ENCODE measurements around the gene THEMIS. TPM values are rescaled to one million over a fixed set of nuclear protein-coding genes. Genes with fewer than 3 reads are reported as not detected.

THEMIS gene
- total RNA-seq, 2 donors from 2014 or later, result 3.8 to 44.2 TPM

GRCh38 chr6:127866766-127867165 is 34.1 kb downstream of the THEMIS start:
- Mint-ChIP-seq H3K4me1 (ENCODE audit: low read depth in 2 of 2) (peaks cover 0 to 10% of the 10 kb centered on the region in 2 donors), H3K27me3 (peaks cover 0 to 4% of the 10 kb centered on the region in 2 donors), H3K4me3 (no peak overlapping the region), H3K9me3 (no peaks in the 10 kb centered on the region), H3K36me3 (peaks cover 5% of the 10 kb centered on the region), H3K27ac (no peak overlapping the region)
- ATAC-seq (no peak), DNase-seq (ENCODE audit: low spot score) (no peak)

GRCh38 chr6:127865108-127865507 is 35.8 kb downstream of the THEMIS start:
- Mint-ChIP-seq H3K27ac (no peak overlapping the region), H3K9me3 (no peaks in the 10 kb centered on the region), H3K4me3 (no peak overlapping the region), H3K36me3 (no peaks in the 10 kb centered on the region), H3K4me1 (ENCODE audit: low read depth in 2 of 2) (peaks cover 0 to 1% of the 10 kb centered on the region in 2 donors), H3K27me3 (peaks cover 0 to 2% of the 10 kb centered on the region in 2 donors)
- DNase-seq (ENCODE audit: low spot score), result no peak
- ATAC-seq, result no peak

- Mint-ChIP-seq H3K27me3 (no peaks in the 10 kb centered on the region), H3K4me1 (ENCODE audit: low read depth in 2 of 2) (no peaks in the 10 kb centered on the region), H3K9me3 (no peaks in the 10 kb centered on the region), H3K27ac (peak overlapping the region in 1 of 2 donors; percentile 19), H3K36me3 (no peaks in the 10 kb centered on the region), H3K4me3 (no peak overlapping the region)
- no peak for DNase-seq (ENCODE audit: low spot score)
- ATAC-seq, result no peak
Observed at GRCh38 chr6:127864701-127865100, 36.2 kb downstream of the THEMIS start.

- Mint-ChIP-seq H3K36me3 (no peaks in the 10 kb centered on the region), H3K4me1 (ENCODE audit: low read depth in 2 of 2) (peaks cover 5 to 17% of the 10 kb centered on the region in 2 donors), H3K4me3 (no peak overlapping the region), H3K27me3 (no peaks in the 10 kb centered on the region), H3K27ac (no peak overlapping the region), H3K9me3 (no peaks in the 10 kb centered on the region)
- DNase-seq (ENCODE audit: low spot score), result no peak
- no peak for ATAC-seq
Observed at GRCh38 chr6:127860723-127861122, 40.1 kb downstream of the THEMIS start.

- Mint-ChIP-seq H3K27ac (no peak overlapping the region), H3K36me3 (no peaks in the 10 kb centered on the region), H3K9me3 (no peaks in the 10 kb centered on the region), H3K4me1 (ENCODE audit: low read depth in 2 of 2) (peaks cover 5 to 17% of the 10 kb centered on the region in 2 donors), H3K27me3 (no peaks in the 10 kb centered on the region), H3K4me3 (no peak overlapping the region)
- no peak for ATAC-seq
- DNase-seq (ENCODE audit: low spot score), result no peak
Observed at GRCh38 chr6:127859956-127860355, 40.9 kb downstream of the THEMIS start.

GRCh38 chr6:127858727-127859391 is 42.0 kb downstream of the THEMIS start:
- H3K4me1 Mint-ChIP-seq (ENCODE audit: low read depth in 2 of 2), result peaks cover 5 to 17% of the 10 kb centered on the region in 2 donors
- H3K27ac Mint-ChIP-seq, result peak overlapping the region in 1 of 2 donors; percentile 6
- DNase-seq (ENCODE audit: low spot score), result no peak
- H3K4me3 Mint-ChIP-seq, result no peak overlapping the region
- H3K27me3 Mint-ChIP-seq, result no peaks in the 10 kb centered on the region
- H3K9me3 Mint-ChIP-seq, result no peaks in the 10 kb centered on the region
- no peaks in the 10 kb centered on the region for H3K36me3 Mint-ChIP-seq
- ATAC-seq, result no peak

- Mint-ChIP-seq H3K27me3 (no peaks in the 10 kb centered on the region), H3K9me3 (no peaks in the 10 kb centered on the region), H3K4me1 (ENCODE audit: low read depth in 2 of 2) (peaks cover 5 to 17% of the 10 kb centered on the region in 2 donors), H3K36me3 (no peaks in the 10 kb centered on the region), H3K27ac (peak overlapping the region; percentile 3 to 27), H3K4me3 (peak overlapping the region; percentile 3)
- no peak for DNase-seq (ENCODE audit: low spot score)
- no peak for ATAC-seq
Observed at GRCh38 chr6:127857051-127857637, 43.7 kb downstream of the THEMIS start.

GRCh38 chr6:127855542-127856159 is 45.2 kb downstream of the THEMIS start:
- DNase-seq (ENCODE audit: low spot score), result no peak
- peaks cover 5 to 17% of the 10 kb centered on the region in 2 donors for H3K4me1 Mint-ChIP-seq (ENCODE audit: low read depth in 2 of 2)
- no peaks in the 10 kb centered on the region for H3K27me3 Mint-ChIP-seq
- no peak overlapping the region for H3K4me3 Mint-ChIP-seq
- ATAC-seq, result no peak
- no peaks in the 10 kb centered on the region for H3K36me3 Mint-ChIP-seq
- H3K9me3 Mint-ChIP-seq, result no peaks in the 10 kb centered on the region
- H3K27ac Mint-ChIP-seq, result peak overlapping the region; percentile 8 to 27

- H3K9me3 Mint-ChIP-seq, result no peaks in the 10 kb centered on the region
- ATAC-seq (no peak), DNase-seq (ENCODE audit: low spot score) (no peak)
- no peak overlapping the region for H3K27ac Mint-ChIP-seq
- H3K27me3 Mint-ChIP-seq, result peaks cover 0 to 3% of the 10 kb centered on the region in 2 donors
- H3K36me3 Mint-ChIP-seq, result no peaks in the 10 kb centered on the region
- H3K4me1 Mint-ChIP-seq (ENCODE audit: low read depth in 2 of 2), result peaks cover 5 to 14% of the 10 kb centered on the region in 2 donors
- no peak overlapping the region for H3K4me3 Mint-ChIP-seq
Observed at GRCh38 chr6:127854009-127854408, 46.8 kb downstream of the THEMIS start.

GRCh38 chr6:127851197-127851596 is 49.7 kb downstream of the THEMIS start:
- peaks cover 0 to 7% of the 10 kb centered on the region in 2 donors for H3K27me3 Mint-ChIP-seq
- no peak overlapping the region for H3K4me3 Mint-ChIP-seq
- peaks cover 4% of the 10 kb centered on the region for H3K9me3 Mint-ChIP-seq
- DNase-seq (ENCODE audit: low spot score) (no peak), ATAC-seq (no peak)
- no peaks in the 10 kb centered on the region for H3K4me1 Mint-ChIP-seq (ENCODE audit: low read depth in 2 of 2)
- peaks cover 5% of the 10 kb centered on the region for H3K36me3 Mint-ChIP-seq
- H3K27ac Mint-ChIP-seq, result no peak overlapping the region

- Mint-ChIP-seq H3K4me1 (ENCODE audit: low read depth in 2 of 2) (no peaks in the 10 kb centered on the region), H3K36me3 (peaks cover 12% of the 10 kb centered on the region), H3K9me3 (peaks cover 4% of the 10 kb centered on the region), H3K27me3 (peaks cover 0 to 7% of the 10 kb centered on the region in 2 donors), H3K4me3 (no peak overlapping the region), H3K27ac (no peak overlapping the region)
- no peak for DNase-seq (ENCODE audit: low spot score)
- no peak for ATAC-seq
Observed at GRCh38 chr6:127845242-127845641, 55.6 kb downstream of the THEMIS start.

- H3K9me3 Mint-ChIP-seq, result peaks cover 4% of the 10 kb centered on the region
- no peak for DNase-seq (ENCODE audit: low spot score)
- H3K36me3 Mint-ChIP-seq, result peaks cover 12% of the 10 kb centered on the region
- no peak overlapping the region for H3K4me3 Mint-ChIP-seq
- H3K27ac Mint-ChIP-seq, result no peak overlapping the region
- H3K27me3 Mint-ChIP-seq, result peaks cover 0 to 4% of the 10 kb centered on the region in 2 donors
- ATAC-seq, result no peak
- H3K4me1 Mint-ChIP-seq (ENCODE audit: low read depth in 2 of 2), result no peaks in the 10 kb centered on the region
Observed at GRCh38 chr6:127844529-127844928, 56.3 kb downstream of the THEMIS start.

- Mint-ChIP-seq H3K36me3 (peaks cover 12% of the 10 kb centered on the region), H3K4me3 (no peak overlapping the region), H3K9me3 (peaks cover 4% of the 10 kb centered on the region), H3K4me1 (ENCODE audit: low read depth in 2 of 2) (no peaks in the 10 kb centered on the region), H3K27ac (no peak overlapping the region), H3K27me3 (peaks cover 0 to 4% of the 10 kb centered on the region in 2 donors)
- DNase-seq (ENCODE audit: low spot score) (no peak), ATAC-seq (no peak)
Observed at GRCh38 chr6:127843582-127843981, 57.3 kb downstream of the THEMIS start.

- H3K4me3 Mint-ChIP-seq, result no peak overlapping the region
- no peak for DNase-seq (ENCODE audit: low spot score)
- H3K27me3 Mint-ChIP-seq, result peaks cover 0 to 2% of the 10 kb centered on the region in 2 donors
- no peak overlapping the region for H3K27ac Mint-ChIP-seq
- peaks cover 4% of the 10 kb centered on the region for H3K9me3 Mint-ChIP-seq
- no peak for ATAC-seq
- peaks cover 12% of the 10 kb centered on the region for H3K36me3 Mint-ChIP-seq
- H3K4me1 Mint-ChIP-seq (ENCODE audit: low read depth in 2 of 2), result no peaks in the 10 kb centered on the region
Observed at GRCh38 chr6:127842562-127842961, 58.3 kb downstream of the THEMIS start.
